ENCODE measurements around the gene SLC6A16. TPM values are rescaled to one million over a fixed set of nuclear protein-coding genes. Genes with fewer than 3 reads are reported as not detected.

Gene SLC6A16
- total RNA-seq, 4 donors from 2014 or later: 0.23 to 1.4 (median 0.34) TPM; not detected in 1

DNA sequence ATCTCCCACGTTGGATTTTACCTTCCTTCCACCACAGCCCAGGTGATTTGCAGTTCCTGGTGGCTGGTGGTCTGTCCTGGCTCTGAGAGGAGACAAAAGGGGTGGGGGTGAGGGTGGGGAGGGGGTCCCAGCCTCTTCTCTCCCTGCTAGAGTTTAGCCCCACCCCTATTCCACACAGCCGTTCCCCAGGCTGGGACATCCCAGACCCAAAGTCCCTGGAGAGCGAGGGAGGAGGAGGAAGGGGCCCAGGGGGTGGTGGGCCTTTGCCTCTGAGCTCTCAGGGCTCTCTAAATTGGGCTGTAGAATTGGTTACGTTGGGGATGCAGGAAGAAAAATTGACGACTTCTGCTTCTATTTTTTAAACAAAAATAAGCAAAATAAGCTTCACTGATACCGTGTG, 81.9 kb downstream of the SLC6A16 start:
- WGBS: 63% methylated on average over 6 of the region's 6 CpGs
- no peak overlapping the region for H3K4me3 ChIP-seq
- no peaks in the 10 kb centered on the region for H3K4me1 ChIP-seq
- TF ChIP-seq, protein P1, sequence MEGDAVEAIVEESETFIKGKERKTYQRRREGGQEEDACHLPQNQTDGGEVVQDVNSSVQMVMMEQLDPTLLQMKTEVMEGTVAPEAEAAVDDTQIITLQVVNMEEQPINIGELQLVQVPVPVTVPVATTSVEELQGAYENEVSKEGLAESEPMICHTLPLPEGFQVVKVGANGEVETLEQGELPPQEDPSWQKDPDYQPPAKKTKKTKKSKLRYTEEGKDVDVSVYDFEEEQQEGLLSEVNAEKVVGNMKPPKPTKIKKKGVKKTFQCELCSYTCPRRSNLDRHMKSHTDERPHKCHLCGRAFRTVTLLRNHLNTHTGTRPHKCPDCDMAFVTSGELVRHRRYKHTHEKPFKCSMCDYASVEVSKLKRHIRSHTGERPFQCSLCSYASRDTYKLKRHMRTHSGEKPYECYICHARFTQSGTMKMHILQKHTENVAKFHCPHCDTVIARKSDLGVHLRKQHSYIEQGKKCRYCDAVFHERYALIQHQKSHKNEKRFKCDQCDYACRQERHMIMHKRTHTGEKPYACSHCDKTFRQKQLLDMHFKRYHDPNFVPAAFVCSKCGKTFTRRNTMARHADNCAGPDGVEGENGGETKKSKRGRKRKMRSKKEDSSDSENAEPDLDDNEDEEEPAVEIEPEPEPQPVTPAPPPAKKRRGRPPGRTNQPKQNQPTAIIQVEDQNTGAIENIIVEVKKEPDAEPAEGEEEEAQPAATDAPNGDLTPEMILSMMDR (IDR thresholded peaks at IDR 0.05): no peak
- DNase-seq (ENCODE audit: low spot score in 2 of 2): peak in 1 of 2 donors; percentile 28
- no peaks in the 10 kb centered on the region for H3K9me3 ChIP-seq
- H3K27me3 ChIP-seq: no peaks in the 10 kb centered on the region
- no peaks in the 10 kb centered on the region for H3K36me3 ChIP-seq
- no peak overlapping the region for H3K27ac ChIP-seq

DNA sequence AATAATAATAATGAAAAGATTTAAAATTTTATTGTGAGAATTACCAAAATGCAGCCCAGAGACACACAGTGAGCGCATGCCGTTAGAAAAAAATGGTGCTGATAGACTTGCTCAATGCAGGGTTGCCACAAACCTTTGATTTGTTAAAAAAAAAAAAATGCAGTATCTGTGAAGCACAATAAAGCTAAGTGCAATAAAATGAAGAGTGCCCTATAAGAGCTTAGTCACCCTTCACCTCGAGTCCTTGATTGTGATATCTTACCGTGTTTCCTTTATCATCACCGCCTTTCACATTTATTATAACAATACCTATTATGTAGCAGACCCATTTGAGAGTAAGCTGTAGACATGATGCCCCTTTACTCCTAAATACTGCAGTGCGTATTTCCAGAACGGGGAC, 83.2 kb downstream of the SLC6A16 start:
- no peak for DNase-seq (ENCODE audit: low spot score in 2 of 2)
- no peaks in the 10 kb centered on the region for H3K27me3 ChIP-seq
- no peak overlapping the region for H3K27ac ChIP-seq
- WGBS: 80% methylated on average over 7 of the region's 7 CpGs
- TF ChIP-seq, protein P1 (IDR thresholded peaks at IDR 0.05): no peak
- TF ChIP-seq POLR2AphosphoS5 (IDR thresholded peaks at IDR 0.05): no peak
- TF ChIP-seq EP300 (IDR thresholded peaks at IDR 0.05): no peak
- TF ChIP-seq POLR2A (IDR thresholded peaks at IDR 0.05): no peak
- H3K9me3 ChIP-seq: no peaks in the 10 kb centered on the region
- no peak overlapping the region for H3K4me3 ChIP-seq
- no peaks in the 10 kb centered on the region for H3K4me1 ChIP-seq
- no peaks in the 10 kb centered on the region for H3K36me3 ChIP-seq

Other genes starting within 250 kb of the SLC6A16 start
- 100 to 1,000 TPM; 207 to 788 (median 322) TPM for gene SNRNP70, start 239.7 kb downstream of the SLC6A16 start, total RNA-seq
- gene LIN7B, start 210.8 kb downstream of the SLC6A16 start, total RNA-seq: 10 to 100 TPM; 20.0 to 39.8 (median 32.3) TPM
- 1 to 10 TPM in 3 of 4 donors, not detected in 1; 5.2 to 9.3 (median 5.9) TPM for gene C19orf73, start 206.0 kb downstream of the SLC6A16 start, total RNA-seq
- 10 to 100 TPM; 42.7 to 50.1 (median 46.6) TPM for gene PPFIA3, start 205.6 kb downstream of the SLC6A16 start, total RNA-seq
- 1 to 10 TPM in 1 of 4 donors, under 1 TPM in 2, not detected in 1; 0.47 to 1.0 (median 0.53) TPM for gene HRC, start 169.8 kb downstream of the SLC6A16 start, total RNA-seq
- gene TRPM4, start 167.4 kb downstream of the SLC6A16 start, total RNA-seq: 10 to 100 TPM; 45.2 to 87.6 (median 62.4) TPM
- 10 to 100 TPM in 1 of 4 donors, 1 to 10 TPM in 3; 2.9 to 25.7 (median 5.0) TPM for gene CD37, start 10.2 kb upstream of the SLC6A16 start, total RNA-seq
- 10 to 100 TPM; 10.6 to 15.4 (median 13.2) TPM for gene TEAD2, start 37.2 kb upstream of the SLC6A16 start, total RNA-seq
- not detected for gene DKKL1, start 38.7 kb upstream of the SLC6A16 start, total RNA-seq
- not detected for gene KASH5, start 63.1 kb upstream of the SLC6A16 start, total RNA-seq
- gene PTH2, start 98.2 kb upstream of the SLC6A16 start, total RNA-seq: not detected
- gene GFY, start 100.2 kb upstream of the SLC6A16 start, total RNA-seq: not detected
- gene SLC17A7, start 116.3 kb upstream of the SLC6A16 start, total RNA-seq: 1 to 10 TPM in 3 of 4 donors, under 1 TPM in 1; 0.60 to 1.2 (median 1.1) TPM
- gene PIH1D1, start 126.6 kb upstream of the SLC6A16 start, total RNA-seq: 100 to 1,000 TPM in 2 of 4 donors, 10 to 100 TPM in 2; 82.0 to 124 (median 104) TPM
- 10 to 100 TPM; 21.7 to 47.7 (median 35.9) TPM for gene ALDH16A1, start 128.0 kb upstream of the SLC6A16 start, total RNA-seq
- gene FLT3LG, start 149.0 kb upstream of the SLC6A16 start, total RNA-seq: 1 to 10 TPM; 1.2 to 4.9 (median 4.4) TPM
- gene RPL13A, start 162.4 kb upstream of the SLC6A16 start, total RNA-seq: 1,000 to 10,000 TPM; 2,613 to 5,154 (median 4,451) TPM
- gene RPS11, start 171.2 kb upstream of the SLC6A16 start, total RNA-seq: 1,000 to 10,000 TPM; 3,049 to 5,024 (median 4,623) TPM
- 100 to 1,000 TPM in 3 of 4 donors, 10 to 100 TPM in 1; 96.2 to 136 (median 112) TPM for gene FCGRT, start 187.5 kb upstream of the SLC6A16 start, total RNA-seq
- 10 to 100 TPM in 2 of 4 donors, 1 to 10 TPM in 2; 4.9 to 18.8 (median 9.0) TPM for gene RCN3, start 202.8 kb upstream of the SLC6A16 start, total RNA-seq